Non-pigmented ciliary epithelial cell (primary cell): ENCODE results near the gene HK3.

Experiments used
- DNase-seq: peaks from one replicate; pipeline ENCODE4 v3.0.0-alpha.2; 2010; ENCODE audit warnings: low read depth

Gene HK3

GRCh38 chr5:176848651-176849050, 50.5 kb downstream of the HK3 start:
- DNase-seq = no peak

- DNase-seq = no peak
These were observed 51.3 kb downstream of the HK3 start for GRCh38 chr5:176847726-176848290.

GRCh38 chr5:176847148-176847547, 52.0 kb downstream of the HK3 start:
- no peak for DNase-seq

GRCh38 chr5:176846335-176847140, 52.6 kb downstream of the HK3 start:
- no peak for DNase-seq

GRCh38 chr5:176845392-176845713, 53.8 kb downstream of the HK3 start:
- DNase-seq = no peak

DNA sequence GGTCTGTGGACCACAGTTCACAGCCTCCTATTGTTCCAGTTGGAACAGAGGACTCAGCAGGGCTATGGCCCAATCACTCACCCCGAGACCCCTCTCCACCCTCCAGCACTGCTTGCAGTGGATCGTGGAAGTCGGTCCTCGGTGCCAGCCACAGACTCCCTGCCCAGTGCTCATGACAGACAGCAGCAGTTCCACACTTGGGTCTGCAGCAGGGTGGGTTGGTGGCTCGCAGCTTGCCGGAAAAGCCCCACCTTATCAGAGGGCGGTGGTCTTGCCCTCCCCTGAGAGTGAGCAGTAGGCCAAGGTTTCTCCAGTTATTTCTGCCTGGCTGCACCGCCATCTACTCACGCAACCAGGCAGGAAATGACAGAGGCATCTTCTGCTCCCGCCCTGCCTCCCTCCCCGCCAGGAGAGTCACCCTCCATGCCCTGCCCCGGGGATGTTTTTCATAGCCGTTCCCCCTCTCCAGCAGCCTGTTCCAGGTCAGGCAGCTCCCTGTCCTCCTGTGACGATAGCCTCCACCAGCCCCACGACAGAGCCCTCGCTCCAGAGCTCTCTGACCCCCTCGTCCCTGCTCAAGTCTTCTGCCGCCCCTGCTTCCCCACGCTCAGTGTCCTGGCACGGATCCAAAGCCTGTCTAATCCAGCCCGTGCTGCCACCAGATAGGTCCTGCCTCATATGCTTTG, 54.3 kb downstream of the HK3 start:
- no peak for DNase-seq

DNA sequence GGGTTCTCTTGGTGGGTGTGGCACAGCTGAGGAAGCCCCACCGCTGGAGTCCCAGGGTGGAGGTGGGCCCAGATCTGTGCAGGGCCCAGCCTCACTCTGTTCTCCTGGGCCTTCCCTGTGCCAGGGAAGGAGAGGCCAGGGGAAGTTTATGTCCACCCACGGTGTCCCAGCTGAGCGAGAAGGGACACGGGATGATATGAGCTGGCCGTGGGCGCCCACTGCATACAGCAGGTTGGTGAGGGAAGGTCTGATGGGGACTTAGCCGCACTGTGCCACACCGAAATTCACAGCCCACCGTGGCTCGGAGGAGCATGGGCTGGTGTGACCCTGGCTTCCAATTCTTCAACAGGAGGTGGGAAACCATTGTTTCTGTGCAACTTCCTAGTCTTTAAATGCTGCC, 54.9 kb downstream of the HK3 start:
- DNase-seq = no peak

DNA sequence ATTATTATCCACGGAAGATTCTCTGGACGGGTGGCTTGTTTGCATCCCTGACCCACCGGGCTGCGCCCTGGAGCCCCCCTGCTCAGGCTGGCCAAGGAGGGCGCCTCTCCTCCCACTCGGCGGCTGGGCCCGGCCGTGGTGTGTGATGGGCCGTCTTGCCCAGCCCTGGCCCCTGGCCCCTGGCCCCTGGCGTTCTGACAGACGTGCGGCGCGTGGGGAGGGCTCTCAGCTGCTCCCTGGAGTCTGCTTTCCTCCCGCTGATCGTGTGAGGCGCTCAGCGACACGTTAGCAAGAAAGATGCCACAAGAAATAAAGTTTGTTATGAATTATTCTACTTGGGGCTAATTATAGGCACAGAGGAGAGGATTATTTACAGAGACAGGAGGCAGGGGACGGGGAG, 55.5 kb downstream of the HK3 start:
- no peak for DNase-seq

- DNase-seq = peak; percentile 36
These were observed 61.4 kb downstream of the HK3 start for GRCh38 chr5:176837707-176838115.

- DNase-seq = no peak
These were observed 62.1 kb downstream of the HK3 start for GRCh38 chr5:176836811-176837706.

GRCh38 chr5:176835918-176836317, 63.2 kb downstream of the HK3 start:
- DNase-seq = no peak

DNA sequence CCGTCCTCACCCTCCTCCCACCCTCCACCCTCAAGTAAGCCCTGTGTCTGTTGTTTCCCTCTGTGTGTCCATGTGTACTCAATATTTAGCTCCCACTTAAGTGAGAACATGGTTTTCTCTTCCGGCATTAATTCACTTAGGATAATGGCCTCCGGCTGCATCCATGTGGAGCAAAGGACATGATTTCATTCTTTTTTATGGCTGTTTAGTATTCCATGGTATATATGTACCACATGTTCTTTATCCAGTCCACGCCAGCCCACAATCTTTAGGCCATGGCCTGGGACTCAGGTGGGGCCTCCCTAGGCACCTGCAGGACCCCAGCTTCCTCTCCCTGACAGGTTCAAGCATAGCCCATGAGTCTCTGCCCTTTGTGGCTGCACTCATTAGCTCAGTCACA, 65.9 kb downstream of the HK3 start:
- no peak for DNase-seq

DNA sequence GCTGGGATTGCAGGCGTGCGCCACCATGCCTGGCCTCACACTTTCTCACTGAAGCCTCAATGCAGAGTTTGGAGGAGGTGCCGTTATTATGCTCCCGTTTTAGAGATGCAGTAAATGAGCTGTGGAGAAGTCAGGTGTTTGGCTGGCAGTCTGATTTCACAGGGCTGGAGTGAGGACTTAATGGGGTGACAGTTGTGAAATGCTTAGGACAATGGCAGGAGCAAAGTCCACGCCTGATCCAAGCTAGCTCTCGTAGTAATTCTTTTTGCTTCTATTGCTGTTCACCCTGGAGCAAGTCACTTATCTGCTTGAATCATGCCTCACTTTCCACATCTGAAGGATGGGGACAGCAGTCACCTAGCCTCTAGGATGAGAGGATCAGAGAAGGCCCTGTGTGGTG, 67.0 kb downstream of the HK3 start:
- no peak for DNase-seq

- no peak for DNase-seq
These were observed 67.7 kb downstream of the HK3 start for GRCh38 chr5:176831425-176831824.

GRCh38 chr5:176830995-176831423, 68.1 kb downstream of the HK3 start:
- no peak for DNase-seq
